HG02840 (cell line): ENCODE measurements around the gene EHMT2.
A peak's percentile ranks its signal among the peaks of the same experiment; 100 is the strongest.
"Not testable (repeated sequence)": the region's sequence is repeated elsewhere in the genome, so short reads cannot be mapped to it uniquely, and the experiment has no call there.

ENCODE experiments used
- ATAC-seq: cut with Tn5 transposase; IDR thresholded peaks from one replicate; pipeline ENCODE4 v1.9.1; 2021; ENCODE audit warnings: mild to moderate bottlenecking, moderate library complexity, moderate number of reproducible peaks; ENCODE audit not compliant: unreplicated experiment, low FRiP score

The EHMT2 gene

GRCh38 chr6:31915756-31916155, 18.3 kb upstream of the EHMT2 start:
- no peak for ATAC-seq

- no peak for ATAC-seq
Observed at GRCh38 chr6:31915351-31915750, 17.9 kb upstream of the EHMT2 start.

- ATAC-seq = no peak
Observed at GRCh38 chr6:31911826-31912585, 14.5 kb upstream of the EHMT2 start.

- ATAC-seq = not testable (repeated sequence)
Observed at GRCh38 chr6:31909298-31909697, 11.8 kb upstream of the EHMT2 start.

- ATAC-seq = no peak
Observed at GRCh38 chr6:31908791-31909190, 11.3 kb upstream of the EHMT2 start.

GRCh38 chr6:31908255-31908654, 10.8 kb upstream of the EHMT2 start:
- not testable (repeated sequence) for ATAC-seq

GRCh38 chr6:31907158-31907813, 9.8 kb upstream of the EHMT2 start:
- no peak for ATAC-seq

- not testable (repeated sequence) for ATAC-seq
Observed at GRCh38 chr6:31906727-31907126, 9.2 kb upstream of the EHMT2 start.

GRCh38 chr6:31906122-31906521, 8.6 kb upstream of the EHMT2 start:
- ATAC-seq = no peak

GRCh38 chr6:31905041-31905440, 7.5 kb upstream of the EHMT2 start:
- no peak for ATAC-seq

- no peak for ATAC-seq
Observed at GRCh38 chr6:31903957-31904356, 6.5 kb upstream of the EHMT2 start.

GRCh38 chr6:31901953-31902643, 4.6 kb upstream of the EHMT2 start, which contains the start of gene ZBTB12:
ZBTB12 (minus strand) TSS chr6:31902086; CDS start chr6:31901305, 781 bp downstream.
- ATAC-seq = peak; percentile 35

GRCh38 chr6:31901415-31901952, 4.0 kb upstream of the EHMT2 start:
- no peak for ATAC-seq

- no peak for ATAC-seq
Observed at GRCh38 chr6:31900917-31901414, 3.5 kb upstream of the EHMT2 start.

GRCh38 chr6:31899882-31900722, 2.6 kb upstream of the EHMT2 start:
- ATAC-seq = no peak

- ATAC-seq = no peak
Observed at GRCh38 chr6:31899215-31899614, 1.7 kb upstream of the EHMT2 start.

- ATAC-seq = no peak
Observed at GRCh38 chr6:31898383-31899011, 999 bp upstream of the EHMT2 start.

- ATAC-seq = no peak
Observed at GRCh38 chr6:31896856-31897611, 464 bp downstream of the EHMT2 start.

GRCh38 chr6:31896493-31896855, 1.0 kb downstream of the EHMT2 start:
- no peak for ATAC-seq
